ENCODE results near the gene TPH2. TPM values are rescaled to one million over a fixed set of nuclear protein-coding genes. Genes with fewer than 3 reads are reported as not detected.

TPH2 gene
- total RNA-seq, 1 experiment from 2014 or later, result not detected

- DNase-seq (ENCODE audit: low read depth), result peak; percentile 57
These were observed 91.6 kb downstream of the TPH2 start for GRCh38 chr12:72030277-72030676.

GRCh38 chr12:72031066-72031465 is 92.4 kb downstream of the TPH2 start:
- no peak for DNase-seq (ENCODE audit: low read depth)

GRCh38 chr12:72033991-72034390 is 95.3 kb downstream of the TPH2 start:
- DNase-seq (ENCODE audit: low read depth), result no peak

GRCh38 chr12:72035625-72036024 is 97.0 kb downstream of the TPH2 start:
- no peak for DNase-seq (ENCODE audit: low read depth)

- DNase-seq (ENCODE audit: low read depth), result no peak
These were observed 97.7 kb downstream of the TPH2 start for GRCh38 chr12:72036393-72036792.

GRCh38 chr12:72037006-72037795 is 98.6 kb downstream of the TPH2 start:
- no peak for DNase-seq (ENCODE audit: low read depth)

GRCh38 chr12:72041811-72042210 is 103.2 kb downstream of the TPH2 start:
- DNase-seq (ENCODE audit: low read depth), result no peak

- DNase-seq (ENCODE audit: low read depth), result no peak
These were observed 115.0 kb downstream of the TPH2 start for GRCh38 chr12:72053604-72054003.

GRCh38 chr12:72054511-72054910 is 115.9 kb downstream of the TPH2 start:
- DNase-seq (ENCODE audit: low read depth), result no peak

- DNase-seq (ENCODE audit: low read depth), result peak; percentile 39
These were observed 118.8 kb downstream of the TPH2 start for GRCh38 chr12:72057330-72057914.

- DNase-seq (ENCODE audit: low read depth), result no peak
These were observed 124.4 kb downstream of the TPH2 start for GRCh38 chr12:72063073-72063472.

GRCh38 chr12:72071030-72071429 is 132.4 kb downstream of the TPH2 start:
- no peak for DNase-seq (ENCODE audit: low read depth)

- DNase-seq (ENCODE audit: low read depth), result no peak
These were observed 134.1 kb downstream of the TPH2 start for GRCh38 chr12:72072592-72073212.

- DNase-seq (ENCODE audit: low read depth), result no peak
These were observed 135.4 kb downstream of the TPH2 start for GRCh38 chr12:72074065-72074464.

- DNase-seq (ENCODE audit: low read depth), result peak; percentile 24
These were observed 136.3 kb downstream of the TPH2 start for GRCh38 chr12:72074956-72075355.

GRCh38 chr12:72075401-72075800 is 136.8 kb downstream of the TPH2 start:
- DNase-seq (ENCODE audit: low read depth), result no peak

- DNase-seq (ENCODE audit: low read depth), result no peak
These were observed 137.4 kb downstream of the TPH2 start for GRCh38 chr12:72075891-72076557.

- DNase-seq (ENCODE audit: low read depth), result no peak
These were observed 137.9 kb downstream of the TPH2 start for GRCh38 chr12:72076558-72076915.

- DNase-seq (ENCODE audit: low read depth), result peak; percentile 23
These were observed 138.6 kb downstream of the TPH2 start for GRCh38 chr12:72077111-72077820.

GRCh38 chr12:72081777-72082176 is 143.1 kb downstream of the TPH2 start:
- DNase-seq (ENCODE audit: low read depth), result no peak

All from HT1080 (cell line).